MCF 10A (cell line): Measurements from ENCODE around the gene ADARB2. TPM values are rescaled to one million over a fixed set of nuclear protein-coding genes. Genes with fewer than 3 reads are reported as not detected.
A peak's percentile ranks its signal among the peaks of the same experiment; 100 is the strongest.

Experiments used
- BruUV-seq: library from RNA; stranded (reverse); fragments of 400-500 nt; replicated peaks from 2 replicates; lab custom pipeline; 2021; lab: Mats Ljungman, UMichigan
- CTCF ChIA-PET: fragments of 300-600 bp; sonication (Branson Sonifier 250); formaldehyde crosslinking; extraction: SDS; loops from one replicate; lab custom pipeline; 2021; ENCODE audit warnings: antibody characterized with exemption, inconsistent platforms; lab: Yijun Ruan, JAX
- POLR2A ChIA-PET: fragments of 300-600, 350-650 bp; sonication (Branson Sonifier 250); formaldehyde crosslinking; extraction: SDS; loops from one replicate; lab custom pipeline; 2020; ENCODE audit warnings: antibody characterized with exemption, inconsistent platforms; lab: Yijun Ruan, JAX
- DNase-seq: peaks from one replicate; pipeline ENCODE4 v3.0.0-alpha.2; 2018; ENCODE audit not compliant: unreplicated experiment
- H3K27ac Mint-ChIP-seq: one replicate; pipeline ENCODE4 v1.8.0; 2022; ENCODE audit warnings: mild to moderate bottlenecking, low read depth, mixed read lengths; ENCODE audit not compliant: unreplicated experiment
- H3K27me3 Mint-ChIP-seq: one replicate; pipeline ENCODE4 v1.8.0; 2022; ENCODE audit warnings: mixed read lengths; ENCODE audit not compliant: insufficient read depth, unreplicated experiment
- H3K36me3 Mint-ChIP-seq: one replicate; pipeline ENCODE4 v1.8.0; 2022; ENCODE audit warnings: mild to moderate bottlenecking, moderate library complexity, mixed read lengths; ENCODE audit not compliant: insufficient read depth, unreplicated experiment
- H3K4me1 Mint-ChIP-seq: one replicate; pipeline ENCODE4 v1.8.0; 2022; ENCODE audit warnings: mixed read lengths; ENCODE audit not compliant: insufficient read depth, unreplicated experiment
- H3K4me3 Mint-ChIP-seq: one replicate; pipeline ENCODE4 v1.8.0; 2022; ENCODE audit warnings: mild to moderate bottlenecking, moderate library complexity, mixed read lengths; ENCODE audit not compliant: unreplicated experiment
- H3K9me3 Mint-ChIP-seq: one replicate; pipeline ENCODE4 v1.8.0; 2022; ENCODE audit warnings: mixed read lengths; ENCODE audit not compliant: unreplicated experiment
- intact Hi-C: fragments of 100-400 bp; cut with micrococcal nuclease; formaldehyde crosslinking; loops from 2 replicates; pipeline ENCODE4 v1.14.1; 2022
- total RNA-seq: library from RNA; stranded (reverse); gene quantifications from 2 replicates; pipeline ENCODE4 v1.2.3, GENCODE V29; 2022
- TF ChIP-seq, protein P1 (sequence below): fragments of 200-600 bp; IDR thresholded peaks from one replicate; pipeline ENCODE4 v1.8.0; 2022; ENCODE audit warnings: antibody characterized with exemption, mild to moderate bottlenecking; ENCODE audit not compliant: unreplicated experiment

The ADARB2 gene
- total RNA-seq, 1 experiment from 2014 or later: 0.96 TPM

DNA sequence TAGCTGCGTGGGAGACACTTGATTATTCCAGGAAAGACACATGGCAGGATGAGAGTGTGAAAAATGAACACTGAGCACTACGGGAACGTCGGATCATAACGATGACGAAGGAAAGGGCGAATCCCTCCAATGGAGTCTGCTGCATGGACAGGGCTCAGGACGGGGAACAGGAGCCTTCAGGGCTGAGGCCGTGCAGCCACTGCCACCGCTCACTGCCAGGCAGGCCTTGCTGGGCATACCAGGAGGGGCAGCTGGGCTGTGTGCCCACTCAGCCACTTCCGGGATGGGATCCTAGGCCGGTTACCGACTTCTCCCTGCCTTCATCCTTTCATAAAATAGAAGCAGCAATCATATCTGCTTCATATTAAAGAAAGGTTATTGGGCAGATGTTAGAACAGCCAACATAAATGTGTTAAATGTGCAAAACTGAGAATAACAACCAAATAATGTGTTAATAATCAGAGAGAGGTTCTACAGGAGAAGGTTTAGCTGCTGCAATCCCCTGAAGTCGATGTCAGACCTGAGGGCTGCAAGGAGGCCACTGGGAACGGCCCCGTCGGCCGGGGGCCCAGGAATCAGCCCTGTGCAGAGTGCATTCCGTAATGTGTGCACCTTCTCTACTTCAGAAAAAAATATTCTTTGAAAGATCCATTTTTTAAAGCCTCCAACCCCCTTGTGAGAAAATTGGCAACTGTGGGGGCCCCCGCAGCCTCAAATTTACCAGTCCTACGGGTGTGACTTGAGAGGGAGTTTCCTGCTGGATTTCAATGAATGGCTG is 63.6 kb downstream of the ADARB2 start:
- peaks cover 6% of the 10 kb centered on the region for H3K4me1 Mint-ChIP-seq
- no peaks in the 10 kb centered on the region for H3K9me3 Mint-ChIP-seq
- no peak overlapping the region for H3K27ac Mint-ChIP-seq
- BruUV-seq: no TSS peak
- intact Hi-C loops: no loop called here
- no peaks in the 10 kb centered on the region for H3K27me3 Mint-ChIP-seq
- no peak overlapping the region for H3K4me3 Mint-ChIP-seq
- DNase-seq: no peak
- H3K36me3 Mint-ChIP-seq: no peaks in the 10 kb centered on the region
- TF ChIP-seq, protein P1, sequence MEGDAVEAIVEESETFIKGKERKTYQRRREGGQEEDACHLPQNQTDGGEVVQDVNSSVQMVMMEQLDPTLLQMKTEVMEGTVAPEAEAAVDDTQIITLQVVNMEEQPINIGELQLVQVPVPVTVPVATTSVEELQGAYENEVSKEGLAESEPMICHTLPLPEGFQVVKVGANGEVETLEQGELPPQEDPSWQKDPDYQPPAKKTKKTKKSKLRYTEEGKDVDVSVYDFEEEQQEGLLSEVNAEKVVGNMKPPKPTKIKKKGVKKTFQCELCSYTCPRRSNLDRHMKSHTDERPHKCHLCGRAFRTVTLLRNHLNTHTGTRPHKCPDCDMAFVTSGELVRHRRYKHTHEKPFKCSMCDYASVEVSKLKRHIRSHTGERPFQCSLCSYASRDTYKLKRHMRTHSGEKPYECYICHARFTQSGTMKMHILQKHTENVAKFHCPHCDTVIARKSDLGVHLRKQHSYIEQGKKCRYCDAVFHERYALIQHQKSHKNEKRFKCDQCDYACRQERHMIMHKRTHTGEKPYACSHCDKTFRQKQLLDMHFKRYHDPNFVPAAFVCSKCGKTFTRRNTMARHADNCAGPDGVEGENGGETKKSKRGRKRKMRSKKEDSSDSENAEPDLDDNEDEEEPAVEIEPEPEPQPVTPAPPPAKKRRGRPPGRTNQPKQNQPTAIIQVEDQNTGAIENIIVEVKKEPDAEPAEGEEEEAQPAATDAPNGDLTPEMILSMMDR: no peak
- ChIA-PET CTCF (interaction anchor here (0.7 kb wide), 1 partner anchor 912 kb away, joined by 3 read pairs; no protein-coding TSS in a partner anchor), POLR2A (no interaction called here)

DNA sequence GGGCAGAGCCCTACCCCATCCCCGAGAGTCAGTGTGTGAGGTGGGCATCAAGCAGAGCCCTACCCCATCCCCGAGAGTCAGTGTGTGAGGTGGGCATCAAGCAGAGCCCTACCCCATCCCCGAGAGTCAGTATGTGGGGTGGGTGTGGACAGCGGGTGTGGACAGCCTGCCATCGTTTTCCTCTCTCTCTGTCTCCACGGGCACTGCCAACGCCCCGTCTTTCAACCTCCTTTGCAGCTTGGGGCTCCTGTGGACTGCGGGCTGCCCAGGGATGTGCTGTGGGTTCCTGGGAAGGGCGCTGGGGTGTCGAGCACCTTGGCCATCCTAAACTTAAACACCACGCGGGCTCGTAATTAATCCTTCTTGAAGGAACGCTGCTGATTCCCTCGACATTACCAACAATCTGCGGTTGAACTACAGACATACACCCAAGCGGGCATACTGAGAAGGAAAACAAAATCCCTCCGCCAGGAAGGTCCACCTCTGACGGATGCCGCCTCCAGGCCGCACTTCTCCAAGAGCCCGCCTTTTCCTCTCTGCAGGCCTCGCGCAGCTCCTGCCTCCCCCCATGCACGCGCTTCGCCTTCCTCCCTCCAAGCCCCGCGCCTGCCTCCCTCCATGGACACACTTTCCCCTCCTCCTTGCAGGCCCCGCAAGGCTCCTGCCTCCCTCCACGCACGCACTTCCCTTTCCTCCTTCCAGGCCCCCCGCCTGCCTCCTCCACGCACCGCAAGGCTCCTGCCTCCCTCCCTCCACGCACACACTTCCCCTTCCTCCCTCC is 65.1 kb downstream of the ADARB2 start:
- intact Hi-C loops: no loop called here
- Mint-ChIP-seq H3K9me3 (no peaks in the 10 kb centered on the region), H3K27me3 (no peaks in the 10 kb centered on the region), H3K36me3 (no peaks in the 10 kb centered on the region), H3K4me1 (peaks cover 6% of the 10 kb centered on the region), H3K27ac (no peak overlapping the region), H3K4me3 (no peak overlapping the region)
- ChIA-PET CTCF (no interaction called here), POLR2A (no interaction called here)
- no peak for DNase-seq
- TF ChIP-seq, protein P1: no peak
- no TSS peak for BruUV-seq

DNA sequence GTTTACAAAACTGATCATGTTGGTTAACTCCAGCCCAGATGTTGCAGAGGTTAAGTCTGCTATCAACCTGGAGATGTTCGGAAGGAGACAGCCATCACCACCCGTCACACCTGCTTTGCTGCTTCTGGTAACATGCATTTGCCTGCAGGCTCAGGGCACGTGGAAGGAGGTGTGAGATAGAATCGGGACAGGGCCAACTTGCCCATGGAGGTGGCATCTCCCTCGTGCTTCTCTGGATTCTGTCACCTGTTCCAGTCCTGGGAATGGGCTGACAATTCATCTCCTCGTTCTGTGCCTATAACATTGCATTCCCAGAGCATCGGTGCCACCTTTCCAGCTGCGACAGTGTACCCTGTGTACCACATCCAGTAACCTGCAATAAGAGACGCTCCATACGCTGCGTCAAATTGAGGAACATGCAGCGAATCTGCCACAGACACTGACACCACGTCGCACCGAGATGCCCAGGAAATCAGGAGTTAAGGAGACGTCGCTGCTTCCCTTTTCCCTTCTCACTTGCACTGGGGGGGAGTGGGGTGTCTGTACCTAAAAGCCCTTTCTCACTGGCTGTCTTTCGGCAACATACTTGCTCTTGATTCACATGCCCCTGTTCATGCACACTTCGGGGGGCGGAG is 65.8 kb downstream of the ADARB2 start:
- Mint-ChIP-seq H3K36me3 (no peaks in the 10 kb centered on the region), H3K27me3 (no peaks in the 10 kb centered on the region), H3K4me1 (peaks cover 6% of the 10 kb centered on the region), H3K27ac (no peak overlapping the region), H3K9me3 (no peaks in the 10 kb centered on the region), H3K4me3 (peak overlapping the region; percentile 23)
- CTCF ChIA-PET: no interaction called here
- TF ChIP-seq, protein P1: no peak
- no TSS peak for BruUV-seq
- intact Hi-C loops: no loop called here
- DNase-seq: no peak
- POLR2A ChIA-PET: no interaction called here
